Measurements from ENCODE around the gene SHPK.

Gene SHPK

GRCh38 chr17:3573246-3574100 lies 62.6 kb downstream of the SHPK start:
- ATAC-seq = no peak
- TF ChIP-seq TSHZ2 (CRISPR knock-in tag; IDR thresholded peaks at IDR 0.05) (no peak), ARNTL (CRISPR knock-in tag; IDR thresholded peaks at IDR 0.05; ENCODE audit: borderline replicate concordance, low read depth) (no peak), POU6F1 (CRISPR knock-in tag; IDR thresholded peaks at IDR 0.05; ENCODE audit: borderline replicate concordance, low read depth) (no peak), ZNF8 (CRISPR knock-in tag; IDR thresholded peaks at IDR 0.05) (no peak), ZNF565 (CRISPR knock-in tag; conservative IDR thresholded peaks at IDR 0.05; ENCODE audit: low read depth) (no peak), CSDC2 (CRISPR knock-in tag; IDR thresholded peaks at IDR 0.05) (no peak), BACH2 (CRISPR knock-in tag; IDR thresholded peaks at IDR 0.05; ENCODE audit: borderline replicate concordance) (no peak), ZFP30 (CRISPR knock-in tag; IDR thresholded peaks at IDR 0.05) (no peak), ZC3H10 (CRISPR knock-in tag; IDR thresholded peaks at IDR 0.05) (no peak), TCF4 (CRISPR knock-in tag; IDR thresholded peaks at IDR 0.05; ENCODE audit: borderline replicate concordance) (no peak)

GRCh38 chr17:3572231-3572630 lies 63.8 kb downstream of the SHPK start:
- ATAC-seq = no peak

More at GRCh38 chr17:3572231-3572630, 63.8 kb downstream of the SHPK start:
- no peak for TF ChIP-seq ZFP30 (CRISPR knock-in tag; IDR thresholded peaks at IDR 0.05)
- no peak for TF ChIP-seq CSRNP3 (CRISPR knock-in tag; IDR thresholded peaks at IDR 0.05)
- TF ChIP-seq PATZ1 (CRISPR knock-in tag; IDR thresholded peaks at IDR 0.05; ENCODE audit: borderline replicate concordance) = no peak
- TF ChIP-seq ARNTL (CRISPR knock-in tag; IDR thresholded peaks at IDR 0.05; ENCODE audit: borderline replicate concordance, low read depth) = no peak
- TF ChIP-seq ZNF565 (CRISPR knock-in tag; conservative IDR thresholded peaks at IDR 0.05; ENCODE audit: low read depth) = no peak
- no peak for TF ChIP-seq PPARA (CRISPR knock-in tag; IDR thresholded peaks at IDR 0.05; ENCODE audit: borderline replicate concordance)
- no peak for TF ChIP-seq TCF4 (CRISPR knock-in tag; IDR thresholded peaks at IDR 0.05; ENCODE audit: borderline replicate concordance)
- no peak for TF ChIP-seq ZNF8 (CRISPR knock-in tag; IDR thresholded peaks at IDR 0.05)
- TF ChIP-seq ZNF70 (CRISPR knock-in tag; IDR thresholded peaks at IDR 0.05) = no peak
- no peak for TF ChIP-seq TSHZ2 (CRISPR knock-in tag; IDR thresholded peaks at IDR 0.05)
- no peak for TF ChIP-seq POU6F1 (CRISPR knock-in tag; IDR thresholded peaks at IDR 0.05; ENCODE audit: borderline replicate concordance, low read depth)
- no peak for TF ChIP-seq OSR1 (CRISPR knock-in tag; IDR thresholded peaks at IDR 0.05)
- no peak for TF ChIP-seq BACH2 (CRISPR knock-in tag; IDR thresholded peaks at IDR 0.05; ENCODE audit: borderline replicate concordance)
- TF ChIP-seq RARB (CRISPR knock-in tag; IDR thresholded peaks at IDR 0.05) = no peak
- no peak for TF ChIP-seq CREB5 (CRISPR knock-in tag; IDR thresholded peaks at IDR 0.05; ENCODE audit: low read depth)
- no peak for TF ChIP-seq TOX (CRISPR knock-in tag; IDR thresholded peaks at IDR 0.05; ENCODE audit: borderline replicate concordance)

Data from SK-N-SH treated with all-trans-retinoic acid at 6 μM for 48 hours (cell line).